Fibroblast of lung (primary cell): ENCODE measurements around the gene ELMO1.

Experiments
- EZH2 ChIP-seq: IDR thresholded peaks from 2 replicates; pipeline ENCODE4 v1.5.1; 2012; ENCODE audit warnings: low read length, control low read depth, mild to moderate bottlenecking; ENCODE audit errors: missing control alignments
- TF ChIP-seq, protein P1 (sequence below), 2 donors: IDR thresholded peaks in 1 of 2; conservative IDR thresholded peaks in 1 of 2; 1 replicate in 1 of 2; 2 replicates in 1 of 2; pipeline ENCODE4 v1.5.1; 2011 to 2012; ENCODE audit warnings: low read length in 2 of 2, control low read depth in 1 of 2, inconsistent platforms in 1 of 2, low read depth in 1 of 2, mild to moderate bottlenecking in 1 of 2

- TF ChIP-seq, protein P1, sequence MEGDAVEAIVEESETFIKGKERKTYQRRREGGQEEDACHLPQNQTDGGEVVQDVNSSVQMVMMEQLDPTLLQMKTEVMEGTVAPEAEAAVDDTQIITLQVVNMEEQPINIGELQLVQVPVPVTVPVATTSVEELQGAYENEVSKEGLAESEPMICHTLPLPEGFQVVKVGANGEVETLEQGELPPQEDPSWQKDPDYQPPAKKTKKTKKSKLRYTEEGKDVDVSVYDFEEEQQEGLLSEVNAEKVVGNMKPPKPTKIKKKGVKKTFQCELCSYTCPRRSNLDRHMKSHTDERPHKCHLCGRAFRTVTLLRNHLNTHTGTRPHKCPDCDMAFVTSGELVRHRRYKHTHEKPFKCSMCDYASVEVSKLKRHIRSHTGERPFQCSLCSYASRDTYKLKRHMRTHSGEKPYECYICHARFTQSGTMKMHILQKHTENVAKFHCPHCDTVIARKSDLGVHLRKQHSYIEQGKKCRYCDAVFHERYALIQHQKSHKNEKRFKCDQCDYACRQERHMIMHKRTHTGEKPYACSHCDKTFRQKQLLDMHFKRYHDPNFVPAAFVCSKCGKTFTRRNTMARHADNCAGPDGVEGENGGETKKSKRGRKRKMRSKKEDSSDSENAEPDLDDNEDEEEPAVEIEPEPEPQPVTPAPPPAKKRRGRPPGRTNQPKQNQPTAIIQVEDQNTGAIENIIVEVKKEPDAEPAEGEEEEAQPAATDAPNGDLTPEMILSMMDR (conservative IDR thresholded peaks at IDR 0.05 in 1 of 2, IDR thresholded peaks at IDR 0.05 in 1 of 2; ENCODE audit: low read depth in 1 of 2, low read length in 2 of 2) = no peak
- no peak for TF ChIP-seq EZH2
Measured at GRCh38 chr7:37277513-37277912, 171.2 kb downstream of the ELMO1 start.
